ENCODE measurements around the gene NIM1K. TPM values are rescaled to one million over a fixed set of nuclear protein-coding genes. Genes with fewer than 3 reads are reported as not detected.
"Not testable (repeated sequence)": the region's sequence is repeated elsewhere in the genome, so short reads cannot be mapped to it uniquely, and the experiment has no call there.

The NIM1K gene
- total RNA-seq, 3 donors from 2014 or later (not counting 1 experiment from before 2014, with no cell fraction given) = 0.28 to 0.40 (median 0.36) TPM

DNA sequence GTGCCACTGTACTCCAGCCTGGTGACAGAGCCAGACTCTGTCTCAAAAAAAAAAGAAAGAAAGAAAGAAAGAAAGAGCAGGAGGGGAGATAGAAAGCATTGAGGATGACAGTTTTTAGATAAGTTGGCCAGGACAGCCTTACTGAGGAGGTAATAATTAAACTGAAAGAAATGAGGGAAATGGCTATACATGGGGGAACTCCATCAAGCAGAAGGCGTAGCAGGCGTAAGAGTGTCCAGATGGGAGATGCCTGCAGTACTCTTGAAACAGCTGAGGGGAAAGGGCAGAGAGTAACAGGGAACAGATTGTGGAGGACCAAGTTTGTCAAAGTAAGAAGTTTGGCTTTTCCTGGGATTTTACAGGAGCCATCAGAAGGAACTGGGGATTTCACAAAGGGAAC is 63.7 kb downstream of the NIM1K start:
- H3K27me3 ChIP-seq (ENCODE audit: control insufficient read depth, insufficient read depth, low read length) = no peaks in the 10 kb centered on the region
- no peaks in the 10 kb centered on the region for H3K4me1 ChIP-seq (ENCODE audit: control insufficient read depth, insufficient read depth, low read length)
- H3K36me3 ChIP-seq (ENCODE audit: control insufficient read depth, insufficient read depth, low read length) = no peaks in the 10 kb centered on the region
- no peak overlapping the region for H3K4me3 ChIP-seq (ENCODE audit: low read length)
- intact Hi-C loops (cut with micrococcal nuclease) = no loop called here
- Mint-ChIP-seq H3K4me3 (no peak overlapping the region), H3K9me3 (no peaks in the 10 kb centered on the region), H3K36me3 (no peaks in the 10 kb centered on the region), H3K4me1 (no peaks in the 10 kb centered on the region), H3K27me3 (ENCODE audit: low read depth in 2 of 2) (peaks cover 13 to 19% of the 10 kb centered on the region in 2 donors), H3K27ac (no peak overlapping the region)
- H3K27ac ChIP-seq (ENCODE audit: low read length) = no peak overlapping the region
- DNase-seq = no peak
- H3K9me3 ChIP-seq (ENCODE audit: control insufficient read depth, insufficient read depth, low read length) = no peaks in the 10 kb centered on the region
- ATAC-seq = no peak
- TF ChIP-seq, protein P1, sequence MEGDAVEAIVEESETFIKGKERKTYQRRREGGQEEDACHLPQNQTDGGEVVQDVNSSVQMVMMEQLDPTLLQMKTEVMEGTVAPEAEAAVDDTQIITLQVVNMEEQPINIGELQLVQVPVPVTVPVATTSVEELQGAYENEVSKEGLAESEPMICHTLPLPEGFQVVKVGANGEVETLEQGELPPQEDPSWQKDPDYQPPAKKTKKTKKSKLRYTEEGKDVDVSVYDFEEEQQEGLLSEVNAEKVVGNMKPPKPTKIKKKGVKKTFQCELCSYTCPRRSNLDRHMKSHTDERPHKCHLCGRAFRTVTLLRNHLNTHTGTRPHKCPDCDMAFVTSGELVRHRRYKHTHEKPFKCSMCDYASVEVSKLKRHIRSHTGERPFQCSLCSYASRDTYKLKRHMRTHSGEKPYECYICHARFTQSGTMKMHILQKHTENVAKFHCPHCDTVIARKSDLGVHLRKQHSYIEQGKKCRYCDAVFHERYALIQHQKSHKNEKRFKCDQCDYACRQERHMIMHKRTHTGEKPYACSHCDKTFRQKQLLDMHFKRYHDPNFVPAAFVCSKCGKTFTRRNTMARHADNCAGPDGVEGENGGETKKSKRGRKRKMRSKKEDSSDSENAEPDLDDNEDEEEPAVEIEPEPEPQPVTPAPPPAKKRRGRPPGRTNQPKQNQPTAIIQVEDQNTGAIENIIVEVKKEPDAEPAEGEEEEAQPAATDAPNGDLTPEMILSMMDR (IDR thresholded peaks at IDR 0.05) = no peak
- WGBS (ENCODE audit: insufficient coverage) = 91% methylated on average over 2 of the region's 2 CpGs

DNA sequence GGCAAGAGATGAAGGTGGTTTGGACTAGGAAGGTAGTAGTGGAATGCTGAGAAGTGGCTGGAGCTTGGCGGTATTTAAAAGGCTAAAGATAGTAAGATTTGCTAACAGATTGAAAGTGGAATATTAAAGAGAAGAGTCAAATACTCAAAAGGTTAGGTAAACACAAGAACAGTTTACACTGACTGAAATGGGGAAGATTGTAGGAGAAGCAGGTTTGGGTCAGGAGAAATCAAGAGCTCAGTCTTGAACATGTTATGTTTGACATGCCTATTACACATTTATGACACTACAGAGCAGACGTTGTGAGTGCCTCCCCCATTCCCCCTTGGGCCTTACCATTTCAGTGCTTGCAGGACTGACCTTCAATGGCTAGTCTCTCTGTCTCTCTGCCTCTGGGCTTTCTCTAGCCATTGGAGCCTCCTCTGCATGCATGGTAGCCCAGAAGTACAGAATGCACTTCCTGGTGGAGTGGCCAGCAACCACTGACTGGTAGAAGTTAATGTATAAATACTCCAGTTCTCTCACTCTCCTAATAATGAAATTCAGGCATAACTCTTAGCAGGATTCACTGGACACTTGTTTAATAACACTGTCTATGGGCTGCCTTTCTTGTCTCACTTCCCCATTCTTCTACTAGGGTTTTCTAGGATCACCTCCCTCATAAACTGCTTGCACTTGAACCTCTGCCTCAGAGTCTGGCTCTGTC is 64.4 kb downstream of the NIM1K start:
- Histone ChIP-seq H3K4me3 (ENCODE audit: low read length) (no peak overlapping the region), H3K9me3 (ENCODE audit: control insufficient read depth, insufficient read depth, low read length) (no peaks in the 10 kb centered on the region), H3K4me1 (ENCODE audit: control insufficient read depth, insufficient read depth, low read length) (no peaks in the 10 kb centered on the region), H3K27ac (ENCODE audit: low read length) (no peak overlapping the region), H3K36me3 (ENCODE audit: control insufficient read depth, insufficient read depth, low read length) (no peaks in the 10 kb centered on the region), H3K27me3 (ENCODE audit: control insufficient read depth, insufficient read depth, low read length) (no peaks in the 10 kb centered on the region)
- no peak overlapping the region for H3K27ac Mint-ChIP-seq
- H3K36me3 Mint-ChIP-seq = no peaks in the 10 kb centered on the region
- intact Hi-C loops (cut with micrococcal nuclease) = no loop called here
- H3K9me3 Mint-ChIP-seq = no peaks in the 10 kb centered on the region
- H3K4me3 Mint-ChIP-seq = no peak overlapping the region
- ATAC-seq (no peak), DNase-seq (no peak)
- 79% methylated on average over 2 of the region's 2 CpGs for WGBS (ENCODE audit: insufficient coverage)
- peaks cover 13 to 19% of the 10 kb centered on the region in 2 donors for H3K27me3 Mint-ChIP-seq (ENCODE audit: low read depth in 2 of 2)
- TF ChIP-seq, protein P1 (IDR thresholded peaks at IDR 0.05) = no peak
- no peaks in the 10 kb centered on the region for H3K4me1 Mint-ChIP-seq

DNA sequence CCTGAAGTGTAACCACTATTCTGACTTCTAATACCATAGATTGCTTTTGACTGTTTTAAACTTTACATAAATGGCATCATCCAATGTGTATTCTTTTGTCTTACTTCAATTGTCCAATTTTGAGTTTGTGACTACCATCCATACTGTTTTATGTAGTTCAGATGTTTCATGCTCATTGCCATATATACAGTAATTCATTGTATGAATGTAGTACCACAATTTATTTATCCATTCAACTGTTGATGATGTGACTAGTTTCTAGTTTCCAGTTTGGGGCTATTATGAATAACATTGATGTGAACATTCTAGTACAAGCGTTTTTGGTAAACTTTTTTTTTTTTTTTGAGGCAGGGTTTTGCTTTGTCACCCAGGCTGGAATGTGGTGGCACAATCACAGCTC is 66.1 kb downstream of the NIM1K start:
- TF ChIP-seq, protein P1 (IDR thresholded peaks at IDR 0.05) = no peak
- H3K4me1 Mint-ChIP-seq = no peaks in the 10 kb centered on the region
- H3K4me3 ChIP-seq (ENCODE audit: low read length) = no peak overlapping the region
- ATAC-seq = no peak
- no peak overlapping the region for H3K27ac Mint-ChIP-seq
- no peaks in the 10 kb centered on the region for H3K4me1 ChIP-seq (ENCODE audit: control insufficient read depth, insufficient read depth, low read length)
- DNase-seq = no peak
- H3K27me3 ChIP-seq (ENCODE audit: control insufficient read depth, insufficient read depth, low read length) = no peaks in the 10 kb centered on the region
- no peak overlapping the region for H3K27ac ChIP-seq (ENCODE audit: low read length)
- no peaks in the 10 kb centered on the region for H3K36me3 ChIP-seq (ENCODE audit: control insufficient read depth, insufficient read depth, low read length)
- intact Hi-C loops (cut with micrococcal nuclease) = no loop called here
- WGBS (ENCODE audit: insufficient coverage) = 71% methylated on average over 1 of the region's 1 CpG
- no peaks in the 10 kb centered on the region for H3K9me3 ChIP-seq (ENCODE audit: control insufficient read depth, insufficient read depth, low read length)
- peaks cover 13 to 22% of the 10 kb centered on the region in 2 donors for H3K27me3 Mint-ChIP-seq (ENCODE audit: low read depth in 2 of 2)
- H3K9me3 Mint-ChIP-seq = no peaks in the 10 kb centered on the region
- H3K4me3 Mint-ChIP-seq = no peak overlapping the region
- no peaks in the 10 kb centered on the region for H3K36me3 Mint-ChIP-seq

DNA sequence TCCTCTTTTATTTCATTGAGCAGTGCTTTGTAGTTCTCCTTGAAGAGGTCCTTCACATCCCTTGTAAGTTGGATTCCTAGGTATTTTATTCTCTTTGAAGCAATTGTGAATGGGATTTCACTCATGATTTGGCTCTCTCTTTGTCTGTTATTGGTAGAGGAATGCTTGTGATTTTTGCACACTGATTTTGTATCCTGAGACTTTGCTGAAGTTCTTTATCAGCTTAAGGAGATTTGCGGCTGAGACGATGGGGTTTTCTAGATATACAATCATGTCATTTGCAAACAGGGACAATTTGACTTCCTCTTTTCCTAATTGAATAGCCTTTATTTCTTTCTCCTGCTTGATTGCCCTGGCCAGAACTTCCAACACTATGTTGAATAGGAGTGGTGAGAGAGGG is 70.2 kb downstream of the NIM1K start:
- H3K27ac Mint-ChIP-seq; H3K36me3 ChIP-seq (ENCODE audit: control insufficient read depth, insufficient read depth, low read length); ATAC-seq; H3K4me1 ChIP-seq (ENCODE audit: control insufficient read depth, insufficient read depth, low read length); intact Hi-C loops (cut with micrococcal nuclease); H3K27ac ChIP-seq (ENCODE audit: low read length); H3K4me3 ChIP-seq (ENCODE audit: low read length); H3K27me3 ChIP-seq (ENCODE audit: control insufficient read depth, insufficient read depth, low read length); H3K9me3 ChIP-seq (ENCODE audit: control insufficient read depth, insufficient read depth, low read length); H3K9me3 Mint-ChIP-seq; H3K36me3 Mint-ChIP-seq; H3K4me1 Mint-ChIP-seq; DNase-seq; H3K4me3 Mint-ChIP-seq: not testable (repeated sequence)
- H3K27me3 Mint-ChIP-seq (ENCODE audit: low read depth in 2 of 2) = peaks cover 16 to 25% of the 10 kb centered on the region in 2 donors
- WGBS (ENCODE audit: insufficient coverage) = 96% methylated on average over 2 of the region's 2 CpGs

All from natural killer cell (primary cell).